Naive thymus-derived CD8-positive, alpha-beta T cell (primary cell): ENCODE data around the gene ERVK3-1. TPM values are rescaled to one million over a fixed set of nuclear protein-coding genes. Genes with fewer than 3 reads are reported as not detected.
A peak's percentile ranks its signal among the peaks of the same experiment; 100 is the strongest.
"Not testable (repeated sequence)": the region's sequence is repeated elsewhere in the genome, so short reads cannot be mapped to it uniquely, and the experiment has no call there.

Experiments
- ATAC-seq, 2 donors: fragments of 150-1000 bp; cut with Tn5 transposase in 1 of 2; sonication (Bioruptor Pico), chemical (Tn5 transposase) in 1 of 2; 1 replicate in 1 of 2; 2 replicates in 1 of 2; pipeline ENCODE4 v1.10.0; 2021; ENCODE audit warnings: mild to moderate bottlenecking in 2 of 2, moderate library complexity in 2 of 2
- POLR2A ChIA-PET: fragments of 350-600 bp; sonication (Branson Sonifier 250); formaldehyde crosslinking; loops from one replicate; lab custom pipeline; 2021; ENCODE audit warnings: antibody characterized with exemption; lab: Charles Lee
- DNase-seq, 10 donors: peaks; one replicate each; pipeline versions ENCODE4 v3.0.0 to v3.0.0-alpha.2; 2020 to 2022
- H3K27ac Mint-ChIP-seq, 10 donors: one replicate each; pipeline ENCODE4 v1.8.0; 2020 to 2022; ENCODE audit warnings: mild to moderate bottlenecking in 10 of 10, mixed read lengths in 10 of 10, moderate library complexity in 4 of 10, inconsistent platforms in 1 of 10
- H3K27me3 Mint-ChIP-seq, 5 donors: one replicate each; pipeline ENCODE4 v1.8.0; 2021 to 2022; ENCODE audit warnings: mixed read lengths in 5 of 5
- H3K36me3 Mint-ChIP-seq, 3 donors: one replicate each; pipeline ENCODE4 v1.8.0; 2020 to 2022; ENCODE audit warnings: mixed read lengths in 3 of 3, mild to moderate bottlenecking in 2 of 3, inconsistent platforms in 1 of 3
- H3K4me1 Mint-ChIP-seq, 4 donors: one replicate each; pipeline ENCODE4 v1.8.0; 2021 to 2022; ENCODE audit warnings: mixed read lengths in 4 of 4
- H3K4me3 Mint-ChIP-seq, 10 donors: one replicate each; pipeline ENCODE4 v1.8.0; 2020 to 2022; ENCODE audit warnings: mild to moderate bottlenecking in 10 of 10, mixed read lengths in 10 of 10, moderate library complexity in 6 of 10, inconsistent platforms in 1 of 10
- H3K9me3 Mint-ChIP-seq, 9 donors: one replicate each; pipeline ENCODE4 v1.8.0; 2020 to 2022; ENCODE audit warnings: mixed read lengths in 9 of 9, mild to moderate bottlenecking in 3 of 9, inconsistent platforms in 1 of 9, moderate library complexity in 1 of 9
- polyA plus RNA-seq, 3 donors: library from polyadenylated mRNA; unstranded; fragments of 300-500 nt; fragmentation: Illumina TruSeq; gene quantifications; one replicate each; pipeline ENCODE4 v1.2.3, GENCODE V29; 2021
- total RNA-seq, 8 experiments: library from RNA in 2 of 8; stranded (reverse) in 2 of 8; gene quantifications; one replicate each; pipeline ENCODE4 v1.2.3 and lab custom pipeline; 2021 to 2026

Gene ERVK3-1
- total and polyA plus RNA-seq, 5 experiments from 2014 or later = 55.1 to 86.1 (median 80.9) TPM

DNA sequence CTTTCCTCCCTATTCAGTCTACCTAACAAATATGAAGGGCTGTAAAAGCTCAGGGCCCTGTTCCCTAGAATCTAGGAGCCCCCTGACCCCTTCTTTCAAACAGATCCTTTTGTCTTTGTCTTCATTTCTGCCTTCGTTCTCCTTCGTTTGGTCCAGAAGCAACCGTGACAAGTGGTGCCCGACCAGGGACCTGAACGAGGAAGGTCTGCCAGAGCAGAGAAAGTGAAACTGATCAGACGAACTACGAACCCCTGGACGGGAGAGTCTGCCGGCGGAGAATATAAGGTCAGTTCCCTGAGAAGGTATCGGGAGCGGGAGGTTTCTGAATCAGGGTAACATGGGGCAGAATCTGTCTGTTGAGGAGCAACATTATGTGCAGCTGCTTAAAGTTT is 751 bp downstream of the ERVK3-1 start:
- DNase-seq (no peak), ATAC-seq (no peak)
- Mint-ChIP-seq H3K27me3 (no peaks in the 10 kb centered on the region), H3K36me3 (peaks cover 0 to 53% (median 43%) of the 10 kb centered on the region in 3 donors), H3K4me3 (peak overlapping the region; percentile 95 to 100 (median 100)), H3K27ac (peak overlapping the region; percentile 37 to 100 (median 100)), H3K9me3 (peaks cover 0 to 11% (median 0%) of the 10 kb centered on the region in 9 donors), H3K4me1 (peaks cover 19 to 66% (median 55%) of the 10 kb centered on the region in 4 donors)
- POLR2A ChIA-PET = interaction anchor here (0.6 to 3.2 kb wide), 9 partner anchors 8 to 213 kb away, joined by 3 to 18 read pairs (median 6); partner anchors contain the start of genes ZBTB45, ZNF274, ZNF497 and ZSCAN22

DNA sequence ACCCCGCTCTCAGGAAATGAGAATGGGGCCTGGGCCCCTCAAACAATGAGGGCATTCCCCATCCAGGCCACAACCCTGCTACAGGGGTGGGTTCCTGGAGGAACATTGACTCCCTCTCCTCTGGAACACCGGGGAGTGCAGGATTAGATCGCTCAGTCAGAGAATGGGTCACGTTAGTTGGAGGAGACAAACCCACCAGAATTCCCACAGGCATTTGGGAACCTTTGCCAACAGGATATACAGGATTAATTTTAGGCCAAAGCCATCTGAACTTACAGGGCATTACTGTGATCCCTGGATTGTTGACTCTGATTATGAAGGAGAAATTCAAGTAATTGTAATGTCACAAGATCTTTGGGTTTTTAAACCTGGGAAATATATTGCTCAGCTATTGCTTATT is 2.6 kb downstream of the ERVK3-1 start:
- DNase-seq (no peak), ATAC-seq (no peak)
- Mint-ChIP-seq H3K27ac (peak overlapping the region in 8 of 10 donors; percentile 12 to 66 (median 52)), H3K4me3 (peak overlapping the region in 4 of 10 donors; percentile 24 to 52 (median 32)), H3K9me3 (peaks cover 0 to 4% (median 0%) of the 10 kb centered on the region in 9 donors), H3K36me3 (peaks cover 15 to 64% (median 36%) of the 10 kb centered on the region in 3 donors), H3K4me1 (peaks cover 22 to 68% (median 54%) of the 10 kb centered on the region in 4 donors), H3K27me3 (no peaks in the 10 kb centered on the region)
- POLR2A ChIA-PET = interaction anchor here (0.9 to 1.9 kb wide), 2 partner anchors 10 to 39 kb away, joined by 3 to 5 read pairs; no protein-coding TSS in a partner anchor

DNA sequence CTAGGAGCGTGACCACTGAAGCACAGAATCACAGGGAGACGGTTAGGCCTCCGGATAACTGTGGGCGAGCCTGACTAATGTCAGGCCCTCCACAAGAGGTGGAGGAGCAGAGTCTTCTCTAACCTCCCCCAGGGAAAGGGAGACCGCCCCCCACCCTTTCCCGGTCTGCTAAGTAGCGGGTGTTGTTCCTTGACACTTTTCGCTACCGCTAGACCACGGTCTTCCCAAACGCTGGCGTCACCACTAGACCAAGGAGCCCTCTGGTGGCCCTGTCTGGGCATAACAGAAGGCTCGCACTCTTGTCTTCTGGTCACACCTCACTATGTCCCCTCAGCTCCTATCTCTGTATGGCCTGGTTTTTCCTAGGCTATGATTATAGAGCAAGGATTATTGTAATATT is 5.5 kb downstream of the ERVK3-1 start:
- POLR2A ChIA-PET, H3K4me3 Mint-ChIP-seq, ATAC-seq, H3K9me3 Mint-ChIP-seq, H3K27me3 Mint-ChIP-seq: not testable (repeated sequence)
- peak in 3 of 10 donors; percentile 9 to 13 (median 9) for DNase-seq
- Mint-ChIP-seq H3K27ac (peak overlapping the region in 1 of 10 donors; percentile 76), H3K36me3 (peaks cover 24 to 88% (median 56%) of the 10 kb centered on the region in 3 donors), H3K4me1 (peaks cover 17 to 54% (median 40%) of the 10 kb centered on the region in 4 donors)

DNA sequence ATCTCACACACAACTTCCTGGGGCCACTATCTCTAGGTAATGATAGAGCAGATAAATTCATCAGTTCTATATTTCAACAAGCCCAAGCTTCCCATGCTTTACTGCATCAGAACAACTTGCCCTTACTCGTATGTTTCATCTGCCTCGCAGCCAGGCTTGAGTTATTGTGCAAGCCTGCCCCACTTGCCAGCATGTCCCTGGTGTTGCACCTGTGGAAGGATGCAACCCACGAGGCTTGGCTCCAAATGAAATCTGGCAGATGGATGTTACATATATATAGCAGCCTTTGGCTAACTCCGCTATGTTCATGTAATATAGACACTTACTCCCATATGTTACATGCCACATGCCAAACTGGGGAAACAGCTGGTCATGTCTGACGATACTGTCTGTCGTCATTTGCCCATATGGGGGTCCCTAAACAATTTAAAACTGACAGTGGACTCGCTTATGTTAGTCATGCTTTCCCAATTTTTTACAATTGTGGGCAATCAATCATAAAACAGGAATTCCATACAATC is 6.2 kb downstream of the ERVK3-1 start:
- POLR2A ChIA-PET = no interaction called here
- H3K27ac Mint-ChIP-seq = peak overlapping the region in 1 of 10 donors; percentile 77
- no peak for DNase-seq
- no peak overlapping the region for H3K4me3 Mint-ChIP-seq
- no peak for ATAC-seq
- H3K27me3 Mint-ChIP-seq = no peaks in the 10 kb centered on the region
- H3K9me3 Mint-ChIP-seq = peaks cover 0 to 2% (median 0%) of the 10 kb centered on the region in 9 donors
- peaks cover 24 to 87% (median 55%) of the 10 kb centered on the region in 3 donors for H3K36me3 Mint-ChIP-seq
- H3K4me1 Mint-ChIP-seq = peaks cover 13 to 47% (median 33%) of the 10 kb centered on the region in 4 donors

DNA sequence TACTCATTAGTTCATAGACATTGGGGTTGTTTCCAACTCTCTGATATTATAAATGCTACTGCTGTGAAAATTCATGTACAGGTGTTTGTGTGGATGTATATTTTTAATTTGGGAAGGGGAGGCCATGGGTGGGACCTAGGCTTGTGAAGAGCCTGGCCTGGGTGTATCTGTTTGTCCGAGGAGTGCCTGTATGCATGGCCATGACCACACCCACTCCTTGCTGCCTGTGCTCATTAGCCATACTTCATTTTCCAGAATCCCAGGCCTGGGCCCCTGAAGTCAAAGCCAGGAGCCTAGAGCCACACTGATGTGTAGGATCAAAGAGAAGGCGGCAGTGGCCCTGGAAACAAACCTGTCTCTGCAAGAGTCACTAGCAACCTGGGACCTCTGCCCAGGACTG is 10.4 kb downstream of the ERVK3-1 start:
- peaks cover 24 to 50% (median 37%) of the 10 kb centered on the region in 3 donors for H3K36me3 Mint-ChIP-seq
- no peak overlapping the region for H3K4me3 Mint-ChIP-seq
- no peaks in the 10 kb centered on the region for H3K27me3 Mint-ChIP-seq
- H3K4me1 Mint-ChIP-seq = peaks cover 0 to 9% (median 4%) of the 10 kb centered on the region in 4 donors
- ATAC-seq (peak in 1 of 2 donors; percentile 9), DNase-seq (no peak)
- POLR2A ChIA-PET = no interaction called here
- peak overlapping the region in 1 of 10 donors; percentile 59 for H3K27ac Mint-ChIP-seq
- peaks cover 0 to 2% (median 0%) of the 10 kb centered on the region in 9 donors for H3K9me3 Mint-ChIP-seq

DNA sequence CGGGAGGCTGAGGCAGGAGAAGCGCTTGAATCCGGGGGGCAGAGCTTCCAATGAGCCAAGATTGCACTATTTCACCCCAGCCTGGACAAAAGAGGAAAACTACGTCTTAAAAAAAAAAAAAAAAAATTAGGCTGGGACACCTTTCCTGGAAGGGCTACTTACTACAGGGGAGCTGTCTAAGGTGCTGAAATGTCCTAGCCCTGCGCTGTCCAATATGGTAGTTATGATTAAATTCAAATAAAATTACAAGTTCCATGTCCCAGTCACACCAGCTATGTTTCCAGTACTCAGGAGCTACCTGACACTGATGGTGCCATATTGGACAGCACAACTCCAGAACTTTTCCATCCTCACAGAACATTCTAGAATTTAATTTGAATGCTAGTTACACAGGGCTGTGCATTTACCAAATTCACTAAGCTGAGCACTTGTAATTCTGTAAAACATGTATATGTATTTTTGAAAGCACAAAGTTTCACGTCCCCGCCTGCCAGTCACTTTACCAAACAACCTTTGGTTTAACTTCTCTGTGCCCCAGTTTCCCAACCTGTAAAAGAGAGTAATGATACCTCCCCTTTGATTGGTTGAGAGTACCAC is 12.4 kb downstream of the ERVK3-1 start:
- POLR2A ChIA-PET = interaction anchor here (1.4 to 2.1 kb wide), 2 partner anchors 8 to 11 kb away, joined by 3 to 5 read pairs; no protein-coding TSS in a partner anchor
- peak in 1 of 2 donors; percentile 33 for ATAC-seq
- H3K4me3 Mint-ChIP-seq = no peak overlapping the region
- no peak overlapping the region for H3K27ac Mint-ChIP-seq
- H3K9me3 Mint-ChIP-seq = peaks cover 0 to 2% (median 0%) of the 10 kb centered on the region in 9 donors
- no peaks in the 10 kb centered on the region for H3K27me3 Mint-ChIP-seq
- peak in 1 of 10 donors; percentile 10 for DNase-seq
- H3K36me3 Mint-ChIP-seq = peaks cover 11 to 37% (median 31%) of the 10 kb centered on the region in 3 donors
- H3K4me1 Mint-ChIP-seq = peaks cover 0 to 6% (median 0%) of the 10 kb centered on the region in 4 donors

DNA sequence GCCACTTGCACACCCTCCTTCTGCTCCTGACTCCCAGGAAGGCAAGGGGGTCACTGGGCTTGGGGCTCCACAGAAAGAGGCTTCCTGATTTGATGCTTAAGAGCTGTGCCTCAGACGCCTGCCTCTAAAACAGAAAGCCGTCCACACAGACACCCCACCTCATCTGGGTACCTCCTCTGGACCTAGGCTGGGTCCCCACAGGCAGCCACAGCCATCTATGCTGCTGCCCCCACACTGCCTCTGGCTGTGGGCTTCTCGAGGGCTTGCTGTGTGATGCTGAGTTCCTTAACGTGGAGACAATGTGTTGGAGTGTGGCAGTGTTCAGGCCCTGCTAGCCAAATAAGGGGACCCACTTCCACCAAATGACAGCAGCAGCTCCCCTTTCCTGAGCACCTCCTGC is 13.1 kb downstream of the ERVK3-1 start:
- Mint-ChIP-seq H3K4me1 (peaks cover 0 to 6% (median 0%) of the 10 kb centered on the region in 4 donors), H3K4me3 (no peak overlapping the region), H3K27ac (no peak overlapping the region), H3K36me3 (peaks cover 6 to 32% (median 26%) of the 10 kb centered on the region in 3 donors), H3K27me3 (no peaks in the 10 kb centered on the region), H3K9me3 (peaks cover 0 to 2% (median 0%) of the 10 kb centered on the region in 9 donors)
- POLR2A ChIA-PET = interaction anchor here (1.3 to 2.1 kb wide), 3 partner anchors 9 to 39 kb away, joined by 3 to 5 read pairs (median 4); no protein-coding TSS in a partner anchor
- ATAC-seq (no peak), DNase-seq (no peak)

DNA sequence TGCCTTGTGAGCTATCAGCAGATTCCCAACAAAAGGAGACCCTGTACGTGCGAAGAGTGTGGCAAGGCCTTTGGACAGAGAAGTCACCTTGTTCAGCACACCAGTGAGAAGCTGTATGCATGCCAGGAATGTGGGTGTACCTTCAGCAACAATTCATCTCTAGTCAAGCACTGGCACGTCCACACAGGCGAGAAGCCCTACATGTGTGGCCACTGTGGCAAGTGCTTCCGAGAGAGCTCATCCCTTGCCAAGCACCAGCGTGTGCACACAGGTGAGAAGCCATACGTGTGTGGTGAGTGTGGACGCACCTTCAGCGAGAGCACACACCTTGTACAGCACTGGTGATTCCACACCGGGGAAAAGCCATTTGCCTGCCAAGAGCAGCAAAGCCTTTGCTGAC is 14.1 kb downstream of the ERVK3-1 start:
- ATAC-seq (no peak), DNase-seq (no peak)
- POLR2A ChIA-PET = interaction anchor here (1.3 to 2.1 kb wide), 2 partner anchors 13 to 38 kb away, joined by 4 to 5 read pairs; no protein-coding TSS in a partner anchor
- Mint-ChIP-seq H3K4me1 (peaks cover 0 to 6% (median 0%) of the 10 kb centered on the region in 4 donors), H3K27ac (no peak overlapping the region), H3K27me3 (no peaks in the 10 kb centered on the region), H3K36me3 (peaks cover 6 to 22% (median 17%) of the 10 kb centered on the region in 3 donors), H3K4me3 (no peak overlapping the region), H3K9me3 (peaks cover 0 to 2% (median 0%) of the 10 kb centered on the region in 9 donors)

DNA sequence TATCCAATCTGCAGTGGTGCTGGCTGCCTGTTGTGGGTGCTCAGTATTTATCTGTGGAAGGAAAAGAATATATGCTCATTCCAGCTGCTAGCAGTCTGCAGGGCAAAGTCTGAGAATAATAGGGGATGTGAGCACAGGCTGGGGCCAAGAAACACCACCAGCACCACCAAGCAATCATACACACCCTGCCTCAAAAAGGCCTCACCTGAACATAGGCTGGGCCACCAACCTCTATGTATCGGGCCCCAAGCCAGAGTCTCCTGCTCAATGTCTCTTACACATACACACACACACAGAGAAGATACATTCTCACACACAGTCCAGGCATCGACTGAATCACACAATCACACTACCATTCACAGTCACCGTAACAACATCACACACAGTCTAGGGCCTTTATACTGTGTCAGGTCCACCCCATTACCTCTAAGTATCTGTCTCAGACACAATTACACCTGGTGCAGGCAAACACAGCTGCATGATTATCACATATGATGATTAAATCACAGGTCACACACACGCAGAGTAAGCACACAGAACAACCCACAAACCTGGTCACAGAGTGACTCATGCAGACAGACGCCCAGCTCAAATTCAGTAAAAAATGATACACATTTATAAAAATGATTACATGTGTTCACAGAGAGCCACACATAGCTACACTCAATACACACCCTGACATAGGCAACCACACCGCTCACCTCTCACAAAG is 20.3 kb downstream of the ERVK3-1 start:
- peaks cover 0 to 5% (median 4%) of the 10 kb centered on the region in 3 donors for H3K36me3 Mint-ChIP-seq
- ATAC-seq (no peak), DNase-seq (no peak)
- POLR2A ChIA-PET = interaction anchor here (0.5 to 2.2 kb wide), 5 partner anchors 20 to 67 kb away, joined by 3 to 16 read pairs (median 8); partner anchors contain the start of genes ERVK3-1 and ZNF497
- peaks cover 0 to 9% (median 4%) of the 10 kb centered on the region in 4 donors for H3K4me1 Mint-ChIP-seq
- H3K27me3 Mint-ChIP-seq = no peaks in the 10 kb centered on the region
- H3K27ac Mint-ChIP-seq = no peak overlapping the region
- no peak overlapping the region for H3K4me3 Mint-ChIP-seq
- peaks cover 0 to 2% (median 0%) of the 10 kb centered on the region in 9 donors for H3K9me3 Mint-ChIP-seq

DNA sequence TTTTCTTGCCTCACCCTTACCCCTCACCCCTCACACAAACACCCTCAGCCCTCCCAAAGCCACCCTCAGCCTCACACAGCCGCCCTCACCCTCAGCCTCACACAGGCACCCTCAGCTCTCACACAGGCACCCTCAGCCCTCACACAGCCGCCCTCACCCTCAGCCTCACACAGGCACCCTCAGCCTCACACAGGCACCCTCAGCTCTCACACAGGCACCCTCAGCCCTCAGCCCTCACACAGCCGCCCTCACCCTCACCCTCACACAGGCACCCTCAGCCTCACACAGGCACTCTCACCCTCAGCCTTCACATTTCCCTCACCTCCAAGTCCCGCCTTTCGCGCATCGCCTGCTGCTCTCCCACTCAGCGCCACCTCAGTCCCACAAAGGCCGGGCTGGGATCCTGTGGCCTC is 21.3 kb downstream of the ERVK3-1 start:
- DNase-seq (no peak), ATAC-seq (peak; percentile 56 to 60)
- Mint-ChIP-seq H3K4me1 (peaks cover 0 to 14% (median 6%) of the 10 kb centered on the region in 4 donors), H3K36me3 (peaks cover 0 to 5% (median 4%) of the 10 kb centered on the region in 3 donors), H3K27me3 (no peaks in the 10 kb centered on the region), H3K27ac (no peak overlapping the region), H3K4me3 (no peak overlapping the region), H3K9me3 (peaks cover 0 to 2% (median 0%) of the 10 kb centered on the region in 9 donors)
- POLR2A ChIA-PET = interaction anchor here (0.6 to 2.2 kb wide), 12 partner anchors 21 to 248 kb away, joined by 3 to 16 read pairs (median 5); partner anchors contain the start of genes ERVK3-1, RPS5, ZBTB45 and ZNF497

DNA sequence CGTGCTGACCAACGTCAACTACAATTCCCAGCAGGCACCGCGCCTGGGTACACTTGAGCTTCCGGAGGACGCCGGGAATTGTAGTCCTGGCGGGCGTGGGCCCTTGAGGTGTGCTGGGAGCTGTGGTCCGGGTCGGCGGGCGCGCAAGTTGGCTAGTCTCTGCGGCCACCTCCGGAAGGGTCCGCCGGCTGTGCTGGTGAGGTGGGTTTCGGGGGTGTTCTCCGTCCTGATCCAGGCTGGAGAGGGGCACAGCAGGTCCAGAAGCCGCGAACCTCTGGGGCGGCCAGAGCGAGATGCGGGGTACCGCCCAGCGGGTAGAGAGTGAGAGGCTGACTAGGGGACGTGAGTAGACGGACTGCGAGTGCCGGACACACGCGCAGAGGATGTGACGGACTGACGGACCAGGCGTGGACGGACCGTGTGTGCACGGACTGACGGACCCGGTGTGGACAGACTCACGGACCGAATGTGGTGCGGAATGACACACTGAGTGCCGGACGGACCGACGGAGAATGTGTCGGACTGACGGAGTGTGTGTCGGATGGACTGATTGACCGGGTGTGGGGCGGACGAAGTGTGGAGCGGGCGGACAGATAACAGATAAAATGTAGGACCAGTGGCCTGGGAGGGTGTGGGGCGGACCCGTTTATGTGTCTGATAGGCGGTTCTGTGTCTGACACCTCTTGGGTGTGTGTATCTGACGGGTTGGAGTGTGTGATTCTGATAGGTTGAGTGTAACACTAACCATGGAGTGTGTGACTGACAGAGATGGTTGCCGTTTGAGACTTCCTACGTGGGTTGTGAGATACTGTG is 21.9 kb downstream of the ERVK3-1 start, which contains the start of gene ZSCAN22:
Gene ZSCAN22, plus strand, starts transcription at position 81 of the 813 bp plus-strand sequence. CDS start 7,809 bp downstream, outside the sequence.
- Mint-ChIP-seq H3K27me3 (no peaks in the 10 kb centered on the region), H3K4me3 (no peak within 1 kb of the TSS), H3K9me3 (no peaks in the 10 kb centered on the region), H3K27ac (no peak within 1 kb of the TSS), H3K4me1 (peaks cover 0 to 14% (median 6%) of the 10 kb centered on the region in 4 donors), H3K36me3 (peaks cover 0 to 3% (median 3%) of the 10 kb centered on the region in 3 donors)
- ATAC-seq (peak; percentile 92 to 94), DNase-seq (peak; percentile 76 to 93 (median 82))
- POLR2A ChIA-PET = interaction anchor here (0.6 to 2.2 kb wide), 12 partner anchors 20 to 248 kb away, joined by 3 to 16 read pairs (median 5); partner anchors contain the start of genes ERVK3-1, RPS5, ZBTB45 and ZNF497
